ENCODE data around the gene PCDHGA6. TPM values are rescaled to one million over a fixed set of nuclear protein-coding genes. Genes with fewer than 3 reads are reported as not detected.
"Not testable (repeated sequence)": the region's sequence is repeated elsewhere in the genome, so short reads cannot be mapped to it uniquely, and the experiment has no call there.

The PCDHGA6 gene
- total RNA-seq, 6 experiments from 2014 or later = 1.8 to 2.8 (median 2.8) TPM

GRCh38 chr5:141338538-141339306, 35.0 kb upstream of the PCDHGA6 start, which contains the start of gene PCDHGA2:
Gene PCDHGA2, plus strand, starts transcription at chr5:141338760.
- H3K27ac Mint-ChIP-seq = no peak within 1 kb of the TSS
- peak; percentile 72 for TF ChIP-seq CTCF (IDR thresholded peaks at IDR 0.05)
- peak within 1 kb of the TSS; percentile 65; the same call in 1 of the 2 replicates for H3K4me3 Mint-ChIP-seq
- peaks cover 2% of the 10 kb centered on the region for H3K27me3 Mint-ChIP-seq (ENCODE audit: insufficient read depth)
- peaks cover 16% of the 10 kb centered on the region for H3K36me3 Mint-ChIP-seq (ENCODE audit: low read depth)
- H3K4me1 Mint-ChIP-seq (ENCODE audit: low read depth) = peaks cover 13% of the 10 kb centered on the region
- H3K9me3 Mint-ChIP-seq = peaks cover 18% of the 10 kb centered on the region
- DNase-seq = peak; percentile 17

- H3K27me3 Mint-ChIP-seq (ENCODE audit: insufficient read depth); H3K4me3 Mint-ChIP-seq; H3K4me1 Mint-ChIP-seq (ENCODE audit: low read depth); DNase-seq; H3K27ac Mint-ChIP-seq: not testable (repeated sequence)
- peaks cover 28% of the 10 kb centered on the region for H3K36me3 Mint-ChIP-seq (ENCODE audit: low read depth)
- H3K9me3 Mint-ChIP-seq = peaks cover 36% of the 10 kb centered on the region
Observed at GRCh38 chr5:141340781-141341354, 32.8 kb upstream of the PCDHGA6 start.

- H3K4me3 Mint-ChIP-seq = no peak overlapping the region
- H3K4me1 Mint-ChIP-seq (ENCODE audit: low read depth) = peaks cover 9% of the 10 kb centered on the region
- H3K36me3 Mint-ChIP-seq (ENCODE audit: low read depth) = peaks cover 33% of the 10 kb centered on the region
- peaks cover 43% of the 10 kb centered on the region for H3K9me3 Mint-ChIP-seq
- H3K27ac Mint-ChIP-seq = no peak overlapping the region
- DNase-seq = no peak
- no peaks in the 10 kb centered on the region; the same call in 1 of the 2 replicates for H3K27me3 Mint-ChIP-seq (ENCODE audit: insufficient read depth)
- TF ChIP-seq CTCF (IDR thresholded peaks at IDR 0.05) = no peak
Observed at GRCh38 chr5:141342773-141343172, 30.9 kb upstream of the PCDHGA6 start.

- peak; percentile 78 for TF ChIP-seq CTCF (IDR thresholded peaks at IDR 0.05)
- Mint-ChIP-seq H3K27me3 (ENCODE audit: insufficient read depth) (peaks cover under 1% of the 10 kb centered on the region), H3K27ac (peak within 1 kb of the TSS; percentile 95), H3K36me3 (ENCODE audit: low read depth) (peaks cover 33% of the 10 kb centered on the region), H3K4me1 (ENCODE audit: low read depth) (peaks cover 9% of the 10 kb centered on the region), H3K9me3 (peaks cover 42% of the 10 kb centered on the region), H3K4me3 (peak within 1 kb of the TSS; percentile 91)
- peak; percentile 57 for DNase-seq
Observed at GRCh38 chr5:141343242-141343952, 30.3 kb upstream of the PCDHGA6 start, which contains the start of gene PCDHGA3. Gene PCDHGA3, plus strand, starts transcription at chr5:141343829. Its CDS starts 205 bp downstream, at chr5:141344034.

- peak; percentile 33; the same call in 1 of the 2 replicates for TF ChIP-seq CTCF (IDR thresholded peaks at IDR 0.05)
- peaks cover 36% of the 10 kb centered on the region for H3K9me3 Mint-ChIP-seq
- H3K27me3 Mint-ChIP-seq (ENCODE audit: insufficient read depth) = peaks cover 2% of the 10 kb centered on the region
- H3K27ac Mint-ChIP-seq = peak overlapping the region; percentile 95
- H3K4me1 Mint-ChIP-seq (ENCODE audit: low read depth) = peaks cover 9% of the 10 kb centered on the region
- H3K4me3 Mint-ChIP-seq = peak overlapping the region; percentile 91
- peaks cover 27% of the 10 kb centered on the region for H3K36me3 Mint-ChIP-seq (ENCODE audit: low read depth)
- DNase-seq = no peak
Observed at GRCh38 chr5:141343953-141344463, 29.7 kb upstream of the PCDHGA6 start.

Data from HFFc6 (cell line).